GM12875 (cell line): ENCODE results near the gene PTGDR2.

Experiments
- H3K4me3 ChIP-seq: one replicate; pipeline ENCODE4 v1.5.1; 2011; ENCODE audit warnings: low read depth, low read length, control low read depth
- TF ChIP-seq, protein P1 (sequence below): IDR thresholded peaks from 2 replicates; pipeline ENCODE4 v1.5.1; 2011; ENCODE audit warnings: low read depth, mild to moderate bottlenecking, control low read depth, inconsistent platforms, low read length, moderate library complexity, borderline replicate concordance; ENCODE audit not compliant: insufficient read depth

Gene PTGDR2

DNA sequence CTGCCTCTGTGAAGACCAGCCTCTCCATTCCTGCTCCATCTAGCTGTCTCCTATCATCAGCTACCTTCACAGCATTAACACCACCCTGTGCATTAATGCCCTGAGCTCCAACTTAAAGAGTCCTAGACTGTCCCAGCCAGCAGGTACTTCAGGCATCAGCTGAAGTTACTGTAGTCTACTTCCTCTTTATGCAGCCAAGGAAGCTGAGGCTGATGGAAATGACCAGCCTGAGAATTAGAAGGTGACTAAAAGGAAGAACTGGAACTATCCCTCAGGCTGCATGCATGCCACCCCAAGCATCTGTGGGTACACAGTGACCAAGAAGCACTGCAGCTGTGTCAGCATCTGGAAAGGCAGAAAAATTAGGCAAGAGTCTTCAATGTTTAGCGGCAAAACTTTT, 42.4 kb downstream of the PTGDR2 start:
- TF ChIP-seq, protein P1, sequence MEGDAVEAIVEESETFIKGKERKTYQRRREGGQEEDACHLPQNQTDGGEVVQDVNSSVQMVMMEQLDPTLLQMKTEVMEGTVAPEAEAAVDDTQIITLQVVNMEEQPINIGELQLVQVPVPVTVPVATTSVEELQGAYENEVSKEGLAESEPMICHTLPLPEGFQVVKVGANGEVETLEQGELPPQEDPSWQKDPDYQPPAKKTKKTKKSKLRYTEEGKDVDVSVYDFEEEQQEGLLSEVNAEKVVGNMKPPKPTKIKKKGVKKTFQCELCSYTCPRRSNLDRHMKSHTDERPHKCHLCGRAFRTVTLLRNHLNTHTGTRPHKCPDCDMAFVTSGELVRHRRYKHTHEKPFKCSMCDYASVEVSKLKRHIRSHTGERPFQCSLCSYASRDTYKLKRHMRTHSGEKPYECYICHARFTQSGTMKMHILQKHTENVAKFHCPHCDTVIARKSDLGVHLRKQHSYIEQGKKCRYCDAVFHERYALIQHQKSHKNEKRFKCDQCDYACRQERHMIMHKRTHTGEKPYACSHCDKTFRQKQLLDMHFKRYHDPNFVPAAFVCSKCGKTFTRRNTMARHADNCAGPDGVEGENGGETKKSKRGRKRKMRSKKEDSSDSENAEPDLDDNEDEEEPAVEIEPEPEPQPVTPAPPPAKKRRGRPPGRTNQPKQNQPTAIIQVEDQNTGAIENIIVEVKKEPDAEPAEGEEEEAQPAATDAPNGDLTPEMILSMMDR, result no peak
- no peak overlapping the region for H3K4me3 ChIP-seq

DNA sequence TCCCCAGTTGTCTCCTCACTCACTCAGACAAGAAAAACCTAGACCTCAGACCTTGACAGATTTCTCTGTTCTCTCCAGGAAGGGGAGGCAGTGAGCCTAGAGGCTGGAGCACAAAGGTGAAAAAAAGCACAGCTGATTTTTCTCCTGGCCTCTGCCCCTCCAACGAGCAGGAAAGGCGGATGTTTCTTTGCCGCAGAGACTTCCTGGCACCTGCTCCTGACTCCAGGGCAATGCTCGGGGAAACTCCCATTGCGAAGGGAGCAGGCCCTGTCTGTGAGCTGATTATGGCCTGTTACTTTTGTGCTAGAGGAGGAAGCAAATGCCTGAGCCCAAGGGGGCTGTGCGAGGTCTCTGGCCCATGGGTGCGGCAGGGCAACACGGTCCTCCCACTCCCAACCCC, 45.2 kb downstream of the PTGDR2 start:
- H3K4me3 ChIP-seq, result no peak overlapping the region
- TF ChIP-seq, protein P1, result no peak

DNA sequence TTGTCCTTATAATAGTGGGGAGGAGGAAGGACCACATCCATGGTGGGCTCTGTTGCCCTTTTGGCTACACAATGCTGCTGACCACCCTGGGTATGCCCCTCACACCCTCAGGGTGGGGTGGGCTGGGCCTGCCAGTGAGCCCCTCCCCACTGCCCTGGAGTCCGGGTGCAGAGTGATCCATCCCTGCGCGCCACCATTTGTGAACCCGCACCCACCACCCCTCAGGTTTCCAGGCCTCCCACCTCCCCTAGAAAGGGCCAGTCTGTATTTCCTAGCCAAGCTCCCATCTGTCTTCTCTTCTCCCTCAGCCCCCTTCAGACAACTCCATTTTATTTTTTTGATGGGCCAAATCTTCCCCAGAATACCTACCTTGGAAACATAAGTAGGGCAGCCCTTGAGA, 45.6 kb downstream of the PTGDR2 start:
- TF ChIP-seq, protein P1, result no peak
- H3K4me3 ChIP-seq, result no peak overlapping the region

DNA sequence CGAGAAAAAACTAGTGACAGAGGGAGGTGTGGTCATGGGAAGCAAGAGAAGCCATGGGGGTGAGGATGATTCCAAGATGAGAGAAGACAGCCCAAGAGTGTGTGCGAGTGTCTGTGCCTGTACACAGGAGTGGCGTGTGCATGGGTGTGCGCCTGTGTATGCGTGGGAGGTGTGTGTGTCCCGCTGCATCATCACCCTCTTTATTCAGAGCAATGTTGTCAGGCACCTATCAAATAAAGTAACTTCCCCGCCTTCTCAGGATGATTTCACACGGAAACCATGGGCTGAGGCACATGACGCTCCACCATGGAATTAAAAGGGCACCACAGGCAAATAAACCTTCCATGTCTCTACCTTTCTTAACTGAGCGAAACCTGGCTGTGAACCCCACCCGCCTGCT, 46.1 kb downstream of the PTGDR2 start:
- no peak overlapping the region for H3K4me3 ChIP-seq
- TF ChIP-seq, protein P1, result no peak

DNA sequence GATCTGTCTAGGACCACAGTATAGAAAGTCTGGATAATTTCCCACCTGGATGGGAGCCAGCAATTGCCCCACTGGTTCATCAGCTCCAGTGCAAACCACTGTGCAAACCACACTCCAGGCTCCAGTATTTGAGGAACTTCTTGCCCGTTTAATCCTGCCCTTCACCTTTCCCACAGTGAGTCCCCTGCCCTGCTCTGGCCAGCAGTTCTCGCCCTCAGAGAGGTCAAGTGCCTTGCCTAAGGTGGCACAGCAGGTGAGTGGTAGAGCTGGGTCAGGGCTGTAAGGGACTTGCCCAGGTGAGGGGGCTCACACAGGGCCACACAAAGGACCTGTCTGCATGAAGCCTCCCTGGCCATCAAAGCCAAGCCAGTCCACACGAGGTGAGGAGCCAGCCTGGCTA, 46.5 kb downstream of the PTGDR2 start:
- TF ChIP-seq, protein P1, result no peak
- no peak overlapping the region for H3K4me3 ChIP-seq

DNA sequence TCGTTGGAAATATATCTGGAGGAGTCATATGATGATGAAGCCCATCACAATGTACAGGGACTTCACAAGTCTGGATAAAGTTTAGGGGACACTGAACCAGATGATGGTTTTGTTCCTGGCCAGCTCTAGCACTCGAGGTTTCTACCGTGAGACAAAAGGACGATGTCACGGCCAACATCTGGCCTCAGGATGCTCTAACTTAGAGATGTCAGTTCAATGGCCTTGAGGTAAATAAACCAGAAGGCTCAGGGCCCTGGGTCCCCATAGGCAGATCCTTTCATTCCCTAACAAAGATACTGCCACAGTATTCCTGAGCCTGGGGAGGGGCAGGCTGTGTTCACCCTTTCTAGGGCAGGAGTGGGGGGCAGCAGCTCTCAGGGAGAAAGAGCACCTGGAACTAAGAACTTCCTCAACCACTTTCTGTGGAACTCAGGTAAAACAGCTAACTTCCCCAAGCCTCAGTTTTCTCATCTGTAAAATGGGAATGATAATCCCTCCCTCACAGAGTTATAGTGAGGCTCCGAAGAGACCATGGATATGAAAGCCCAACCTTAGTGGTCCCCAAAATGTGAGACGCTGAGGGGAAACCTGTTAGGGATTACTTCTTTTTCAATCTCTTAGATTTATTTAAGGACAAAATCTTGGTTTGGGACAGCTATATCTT, 52.3 kb downstream of the PTGDR2 start:
- TF ChIP-seq, protein P1, result no peak
- no peak overlapping the region for H3K4me3 ChIP-seq

DNA sequence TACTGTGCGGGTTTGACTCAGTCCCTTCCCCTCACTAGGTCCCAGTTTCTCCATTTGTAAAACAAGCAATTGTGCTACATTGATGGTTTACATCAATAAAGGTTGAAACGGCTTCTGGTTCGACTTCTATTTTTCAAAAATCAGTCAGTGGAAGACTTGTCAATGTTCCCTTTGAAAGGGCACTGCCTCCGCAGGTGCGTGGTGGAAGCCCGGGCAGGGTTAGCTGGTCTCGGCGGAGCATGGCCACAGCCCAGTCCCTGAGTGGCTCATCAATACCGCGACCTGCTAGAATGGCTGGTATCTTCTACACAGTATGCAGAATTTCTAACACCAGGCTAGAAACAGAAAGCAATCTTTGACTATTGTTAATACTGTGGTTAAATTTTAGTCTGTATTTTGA, 54.6 kb downstream of the PTGDR2 start:
- no peak overlapping the region for H3K4me3 ChIP-seq
- TF ChIP-seq, protein P1, result no peak
